ENCODE measurements around the gene PRRX2.

DNA sequence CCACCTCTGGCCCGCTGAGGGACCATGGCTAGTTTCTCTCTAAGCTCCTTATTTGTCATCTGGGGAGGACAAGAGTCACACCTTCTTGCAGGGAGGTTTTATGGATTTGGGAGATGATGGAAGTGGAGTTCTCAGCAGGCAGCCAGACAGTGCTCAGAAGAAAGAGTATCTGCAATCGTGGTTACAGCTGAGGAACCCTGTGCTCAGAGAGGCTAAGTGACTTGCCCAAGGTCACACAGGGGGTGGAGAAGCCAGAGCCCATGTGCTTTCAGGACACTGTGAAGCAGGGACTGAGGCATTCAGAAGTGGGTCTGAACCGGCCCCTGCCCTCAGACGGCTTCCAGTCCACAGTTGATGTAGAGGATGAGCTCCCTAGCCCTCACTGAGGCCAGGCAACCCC lies 10.8 kb downstream of the PRRX2 start:
- no peak for TF ChIP-seq CTCF (IDR thresholded peaks at IDR 0.05)
- TF ChIP-seq EZH2 (IDR thresholded peaks at IDR 0.05; ENCODE audit: borderline replicate concordance, insufficient read depth, low read depth, low read length, poor library complexity, severe bottlenecking): no peak
